Panc1 (cell line): ENCODE results near the gene FAM43B. TPM values are rescaled to one million over a fixed set of nuclear protein-coding genes. Genes with fewer than 3 reads are reported as not detected.

Experiments
- total RNA-seq: library from RNA; stranded (reverse); gene quantifications from one replicate; pipeline ENCODE4 v1.2.1, GENCODE V29; 2021; ENCODE audit not compliant: unreplicated experiment

Gene FAM43B
- total RNA-seq, 1 experiment from 2014 or later: 3.0 TPM

Other genes with a start within 250 kb of the FAM43B start
- gene CAMK2N1, start 66.4 kb upstream of the FAM43B start, total RNA-seq: 4.4 TPM
- gene MUL1, start 44.4 kb upstream of the FAM43B start, total RNA-seq: 39.4 TPM
- 0.62 TPM for gene CDA, start 36.5 kb downstream of the FAM43B start, total RNA-seq
- gene PINK1, start 80.9 kb downstream of the FAM43B start, total RNA-seq: 32.1 TPM
- 337 TPM for gene DDOST, start 108.8 kb downstream of the FAM43B start, total RNA-seq
- gene KIF17, start 165.4 kb downstream of the FAM43B start, total RNA-seq: 3.9 TPM
- gene SH2D5, start 180.1 kb downstream of the FAM43B start, total RNA-seq: 23.3 TPM
- gene HP1BP3, start 234.7 kb downstream of the FAM43B start, total RNA-seq: 263 TPM